SU-DHL-6 (cell line): ENCODE measurements around the gene PLAAT4.

Experiments
- EZH2phosphoT487 ChIP-seq: fragments of 200-600 bp; sonication (generic), shearing (Covaris generic); conservative IDR thresholded peaks from 2 replicates; pipeline ENCODE4 v1.6.1; 2018; ENCODE audit warnings: mild to moderate bottlenecking, antibody characterized with exemption, low read length, moderate library complexity, mixed read lengths
- TF ChIP-seq, protein P1 (sequence below): fragments of 200-600 bp; sonication (generic); IDR thresholded peaks from one replicate; pipeline ENCODE4 v1.5.1; 2017; ENCODE audit warnings: antibody characterized with exemption, mild to moderate bottlenecking, low read length, moderate library complexity; ENCODE audit not compliant: insufficient read depth, poor library complexity, severe bottlenecking

DNA sequence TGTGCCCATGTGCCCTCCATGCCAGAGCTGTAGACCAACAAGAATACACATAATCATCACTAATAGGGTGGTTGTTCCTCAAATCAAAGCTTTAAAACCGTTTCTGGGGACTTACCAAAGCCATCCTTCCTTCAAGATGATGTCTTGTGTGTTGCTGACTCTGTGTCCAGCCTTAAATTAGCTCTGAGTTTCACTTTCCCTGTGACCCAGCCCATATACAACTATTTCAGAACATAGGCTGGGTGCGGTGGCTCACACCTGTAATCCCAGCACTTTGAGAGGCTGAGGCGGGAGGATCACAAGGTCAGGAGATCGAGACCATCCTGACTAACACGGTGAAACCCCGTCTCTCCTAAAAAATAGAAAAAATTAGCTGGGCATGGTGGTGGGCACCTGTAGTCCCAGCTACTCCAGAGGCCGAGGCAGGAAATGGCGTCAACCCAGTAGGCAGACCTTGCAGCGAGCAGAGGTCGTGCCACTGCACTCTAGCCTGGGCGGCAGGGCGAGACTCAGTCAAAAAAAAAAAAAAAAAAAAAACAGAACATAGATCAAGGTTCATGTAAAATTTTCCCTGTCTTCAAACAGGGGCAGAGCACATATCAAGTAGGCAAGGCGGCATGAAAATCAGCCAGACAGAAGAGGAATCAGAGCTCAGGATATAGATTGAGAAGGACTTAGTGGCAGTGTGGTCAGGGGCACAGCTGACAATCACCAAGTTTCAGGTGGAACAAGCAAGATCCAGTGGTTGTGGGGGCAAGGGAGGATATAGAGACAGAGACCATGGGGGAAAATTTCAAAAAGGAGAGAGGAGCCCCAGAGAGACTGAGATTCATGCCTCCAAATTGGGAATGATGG, 26.8 kb downstream of the PLAAT4 start, which contains the start of gene PLAAT2:
- TF ChIP-seq, protein P1, sequence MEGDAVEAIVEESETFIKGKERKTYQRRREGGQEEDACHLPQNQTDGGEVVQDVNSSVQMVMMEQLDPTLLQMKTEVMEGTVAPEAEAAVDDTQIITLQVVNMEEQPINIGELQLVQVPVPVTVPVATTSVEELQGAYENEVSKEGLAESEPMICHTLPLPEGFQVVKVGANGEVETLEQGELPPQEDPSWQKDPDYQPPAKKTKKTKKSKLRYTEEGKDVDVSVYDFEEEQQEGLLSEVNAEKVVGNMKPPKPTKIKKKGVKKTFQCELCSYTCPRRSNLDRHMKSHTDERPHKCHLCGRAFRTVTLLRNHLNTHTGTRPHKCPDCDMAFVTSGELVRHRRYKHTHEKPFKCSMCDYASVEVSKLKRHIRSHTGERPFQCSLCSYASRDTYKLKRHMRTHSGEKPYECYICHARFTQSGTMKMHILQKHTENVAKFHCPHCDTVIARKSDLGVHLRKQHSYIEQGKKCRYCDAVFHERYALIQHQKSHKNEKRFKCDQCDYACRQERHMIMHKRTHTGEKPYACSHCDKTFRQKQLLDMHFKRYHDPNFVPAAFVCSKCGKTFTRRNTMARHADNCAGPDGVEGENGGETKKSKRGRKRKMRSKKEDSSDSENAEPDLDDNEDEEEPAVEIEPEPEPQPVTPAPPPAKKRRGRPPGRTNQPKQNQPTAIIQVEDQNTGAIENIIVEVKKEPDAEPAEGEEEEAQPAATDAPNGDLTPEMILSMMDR, result no peak
- no peak for TF ChIP-seq EZH2phosphoT487
